HG03439 (cell line): ENCODE measurements around the gene C9orf152.
"Not testable (repeated sequence)": the region's sequence is repeated elsewhere in the genome, so short reads cannot be mapped to it uniquely, and the experiment has no call there.

Experiments
- ATAC-seq: cut with Tn5 transposase; IDR thresholded peaks from one replicate; pipeline ENCODE4 v1.9.1; 2021; ENCODE audit warnings: mild to moderate bottlenecking, moderate library complexity; ENCODE audit not compliant: unreplicated experiment

The C9orf152 gene

DNA sequence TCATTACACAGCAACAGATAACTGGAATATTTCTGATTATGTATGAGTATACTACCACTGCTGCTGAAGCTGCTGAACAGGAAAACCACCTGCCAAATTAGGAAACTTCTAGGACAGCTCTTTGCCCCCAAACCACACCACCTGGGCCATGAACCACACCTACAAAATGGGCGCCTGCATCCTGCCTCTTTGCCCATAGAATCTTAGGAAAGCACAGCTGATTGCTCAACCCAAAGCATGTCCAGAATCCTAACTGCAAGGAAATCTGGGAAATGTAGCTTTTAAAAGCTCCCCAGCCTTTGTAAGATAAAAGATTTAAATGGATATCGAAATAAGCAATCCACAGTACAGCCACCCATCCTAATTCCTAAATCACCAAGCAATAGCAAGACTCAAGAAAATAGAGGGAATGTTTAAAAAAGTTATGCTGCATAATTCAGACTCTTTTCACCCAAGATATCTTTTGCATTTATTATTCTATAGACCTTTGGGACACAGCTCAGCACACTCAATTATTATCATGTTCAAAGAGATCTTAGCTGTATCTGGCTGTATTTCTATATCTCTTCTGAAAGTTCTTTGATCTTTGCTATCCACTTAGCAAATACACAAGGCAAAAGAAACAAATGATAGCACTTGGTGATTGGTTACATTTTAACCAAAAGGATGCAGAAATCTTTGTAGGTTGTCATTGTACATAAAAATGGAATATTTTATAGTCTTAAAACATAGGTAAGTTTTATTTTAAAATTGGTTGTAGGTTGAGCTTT, 6.8 kb upstream of the C9orf152 start:
- ATAC-seq = no peak

- no peak for ATAC-seq
Measured at GRCh38 chr9:110214090-110214489, 6.1 kb upstream of the C9orf152 start.

DNA sequence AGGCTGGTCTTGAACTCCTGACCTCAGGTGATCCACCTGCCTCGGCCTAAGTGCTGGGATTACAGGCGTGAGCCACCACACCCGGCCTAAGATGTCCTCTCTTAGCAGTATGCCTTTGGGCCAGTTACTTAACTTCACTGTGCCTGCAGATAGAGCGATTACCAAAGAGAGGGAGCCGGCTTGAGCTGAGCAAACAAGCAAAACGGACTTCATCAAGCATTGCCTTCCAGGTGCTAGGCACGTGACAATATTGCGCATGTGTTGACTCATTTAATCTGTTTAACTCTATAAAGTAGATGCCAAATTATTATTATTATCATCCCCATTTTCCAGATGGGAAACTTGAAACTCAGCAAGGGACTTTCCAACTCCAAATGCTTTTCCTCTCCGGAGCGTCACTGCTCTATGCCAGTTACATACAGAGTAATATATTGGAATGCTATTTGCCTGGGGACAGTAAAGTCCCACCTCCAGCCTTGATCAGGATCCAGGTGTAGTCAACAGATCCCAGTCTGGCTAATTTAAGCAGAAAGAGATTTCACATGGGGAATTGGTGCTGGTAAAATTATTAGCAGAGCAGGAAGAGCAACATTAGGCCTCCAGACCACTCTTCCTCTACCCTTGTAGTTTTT, 5.6 kb upstream of the C9orf152 start:
- ATAC-seq = no peak

DNA sequence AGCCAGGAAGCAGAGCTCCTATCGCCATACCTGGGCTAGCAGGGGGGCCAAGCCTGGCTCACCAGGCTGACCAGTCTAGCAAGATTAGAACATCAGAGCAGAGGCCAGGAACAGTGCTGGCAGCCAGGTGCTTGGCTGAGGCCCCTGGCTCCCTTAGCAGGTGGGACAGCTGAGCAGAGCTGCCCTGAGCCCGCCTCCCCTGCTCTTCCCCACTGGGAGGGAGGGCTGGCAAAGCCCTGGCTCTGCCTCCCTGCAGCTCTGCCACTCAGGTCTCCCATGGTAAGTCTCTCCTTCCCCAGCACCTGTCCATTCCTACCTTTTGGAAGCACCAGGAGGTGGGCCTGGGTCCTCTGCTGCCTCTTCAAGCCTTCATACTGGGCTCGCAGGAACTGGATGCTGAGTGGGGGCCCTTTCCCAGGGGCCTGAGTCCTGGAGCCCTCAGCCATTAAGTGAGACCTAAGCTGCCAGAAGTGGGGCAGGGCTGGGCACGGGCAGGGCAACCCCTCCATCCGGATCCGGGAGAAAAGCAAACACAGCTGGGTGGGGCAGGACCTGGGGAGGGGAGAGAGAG, 803 bp downstream of the C9orf152 start:
- ATAC-seq = no peak

DNA sequence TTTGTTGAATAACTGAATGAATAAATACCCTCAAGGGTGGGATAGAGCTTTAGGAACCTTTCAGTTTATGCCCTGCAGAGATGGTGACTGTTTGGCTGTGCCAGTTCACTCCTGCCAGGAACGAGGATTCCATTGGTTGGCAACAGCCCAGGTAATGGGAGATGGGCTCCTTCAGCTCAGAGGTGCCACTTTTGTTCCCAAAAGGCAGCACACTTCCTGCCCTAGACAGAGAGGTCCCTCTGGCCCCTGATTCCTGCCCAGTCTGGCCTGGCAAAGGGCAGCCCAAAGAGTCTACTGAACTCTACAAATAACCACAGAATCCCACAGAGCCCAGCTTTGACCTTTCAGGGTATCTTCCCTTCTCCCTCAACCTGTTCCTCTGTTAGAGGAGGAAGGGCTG, 1.6 kb downstream of the C9orf152 start:
- ATAC-seq = no peak

DNA sequence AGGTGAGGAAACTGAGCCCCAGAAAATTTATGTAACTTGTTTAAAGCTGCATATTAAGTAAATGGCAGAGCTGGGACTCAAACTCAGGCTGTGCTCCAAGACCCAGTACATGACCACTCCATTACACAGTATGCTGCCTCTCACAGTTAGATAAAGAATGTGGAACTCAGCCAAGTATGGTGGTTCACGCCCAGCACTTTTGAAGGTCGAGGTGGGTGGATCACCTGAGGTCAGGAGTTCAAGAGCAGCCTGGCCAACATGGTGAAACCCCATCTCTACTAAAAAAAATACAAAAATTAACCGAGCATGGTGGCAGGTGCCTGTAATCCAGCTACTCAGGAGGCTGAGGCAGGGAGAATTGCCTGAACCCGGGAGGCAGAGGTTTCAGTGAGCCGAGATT, 2.3 kb downstream of the C9orf152 start:
- ATAC-seq = not testable (repeated sequence)

DNA sequence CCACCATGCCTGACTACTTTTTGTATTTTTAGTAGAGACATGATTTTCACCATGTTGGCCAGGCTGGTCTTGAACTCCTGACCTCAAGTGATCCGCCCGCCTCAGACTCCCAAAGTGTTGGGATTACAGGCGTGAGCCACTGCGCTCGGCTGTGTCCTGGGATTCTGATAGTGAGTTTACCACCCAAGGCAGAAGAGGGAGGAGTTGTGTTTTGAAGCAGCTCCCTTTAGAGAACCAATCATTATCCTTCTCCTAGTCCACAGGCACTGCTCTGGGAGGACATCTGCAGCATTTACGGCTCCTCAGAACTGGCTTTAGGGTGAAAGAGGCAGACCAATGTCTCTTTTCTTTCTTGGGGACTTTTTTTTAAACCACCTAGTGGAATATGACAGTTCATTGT, 5.7 kb downstream of the C9orf152 start:
- ATAC-seq = no peak

DNA sequence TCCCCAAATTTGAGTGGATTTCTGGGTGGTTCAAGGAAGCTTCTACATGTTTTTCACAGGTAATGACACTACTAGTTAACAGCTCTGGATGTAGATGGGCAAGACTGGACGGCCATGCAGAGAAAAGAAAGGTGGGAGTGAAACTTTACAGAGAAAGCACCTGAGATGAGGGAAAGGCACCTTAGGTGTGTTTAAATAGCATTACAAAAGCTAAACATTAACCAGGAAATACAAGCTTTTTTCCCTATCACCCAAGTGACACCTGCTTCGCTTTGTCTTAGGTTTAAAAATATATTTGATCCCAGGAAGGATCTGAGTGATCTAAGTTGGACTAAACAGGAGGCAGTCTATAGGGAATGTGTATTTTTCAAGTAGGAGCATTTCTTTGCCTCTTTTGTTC, 8.3 kb downstream of the C9orf152 start:
- no peak for ATAC-seq

GRCh38 chr9:110198357-110198756, 9.6 kb downstream of the C9orf152 start:
- ATAC-seq = no peak

GRCh38 chr9:110197330-110198187, 10.4 kb downstream of the C9orf152 start:
- no peak for ATAC-seq

DNA sequence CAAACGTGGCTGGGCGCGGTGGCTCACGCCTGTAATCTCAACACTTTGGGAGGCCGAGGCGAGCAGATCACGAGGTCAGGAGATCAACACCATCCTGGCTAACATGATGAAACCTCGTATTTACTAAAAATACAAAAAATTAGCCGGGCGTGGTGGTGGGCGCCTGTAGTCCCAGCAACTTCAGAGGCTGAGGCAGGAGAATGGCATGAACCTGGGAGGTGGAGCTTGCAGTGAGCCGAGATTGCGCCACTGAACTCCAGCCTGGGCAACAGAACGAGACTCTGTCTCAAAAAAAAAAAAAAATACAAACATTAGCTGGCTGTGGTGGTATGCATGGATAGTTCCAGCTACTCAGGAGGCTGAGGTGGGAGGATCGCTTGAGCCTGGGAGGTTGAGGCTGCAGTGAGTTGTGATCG, 11.9 kb downstream of the C9orf152 start:
- not testable (repeated sequence) for ATAC-seq

DNA sequence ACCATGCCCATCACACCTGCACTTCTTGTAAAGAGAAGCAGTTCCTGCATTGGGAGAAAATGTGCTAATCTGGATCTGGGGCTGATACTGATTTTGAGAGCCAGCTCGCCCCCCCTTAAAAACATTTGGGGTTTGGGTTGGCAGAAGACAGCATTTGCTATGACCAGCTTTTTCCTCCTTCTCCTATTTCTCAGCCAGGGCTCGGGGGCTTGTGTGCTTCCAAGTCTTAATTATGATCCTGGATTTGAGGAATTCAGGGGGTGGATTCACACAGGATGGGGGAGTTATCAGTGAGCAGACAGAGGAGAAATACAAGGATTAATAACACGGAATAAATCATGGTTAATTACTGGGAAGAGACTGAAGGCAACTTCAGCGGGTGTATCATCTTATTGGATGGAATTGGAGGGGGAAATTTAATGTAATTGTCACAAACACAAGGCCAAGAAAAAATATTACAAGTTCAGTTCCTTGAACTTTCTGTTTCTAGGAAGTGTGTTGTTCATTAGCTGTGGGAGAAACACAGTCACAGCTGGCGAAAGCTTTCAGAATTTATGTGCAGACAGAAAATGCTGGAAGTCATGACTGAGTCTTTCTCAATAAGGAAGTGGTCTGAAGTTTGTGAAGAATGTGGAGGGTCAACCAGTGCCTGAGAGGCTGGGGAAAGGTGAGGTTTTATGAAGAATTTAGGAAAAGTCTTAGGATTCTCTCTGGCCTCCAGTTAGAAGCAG, 15.3 kb downstream of the C9orf152 start:
- ATAC-seq = no peak

GRCh38 chr9:110191615-110192014, 16.3 kb downstream of the C9orf152 start:
- ATAC-seq = no peak

DNA sequence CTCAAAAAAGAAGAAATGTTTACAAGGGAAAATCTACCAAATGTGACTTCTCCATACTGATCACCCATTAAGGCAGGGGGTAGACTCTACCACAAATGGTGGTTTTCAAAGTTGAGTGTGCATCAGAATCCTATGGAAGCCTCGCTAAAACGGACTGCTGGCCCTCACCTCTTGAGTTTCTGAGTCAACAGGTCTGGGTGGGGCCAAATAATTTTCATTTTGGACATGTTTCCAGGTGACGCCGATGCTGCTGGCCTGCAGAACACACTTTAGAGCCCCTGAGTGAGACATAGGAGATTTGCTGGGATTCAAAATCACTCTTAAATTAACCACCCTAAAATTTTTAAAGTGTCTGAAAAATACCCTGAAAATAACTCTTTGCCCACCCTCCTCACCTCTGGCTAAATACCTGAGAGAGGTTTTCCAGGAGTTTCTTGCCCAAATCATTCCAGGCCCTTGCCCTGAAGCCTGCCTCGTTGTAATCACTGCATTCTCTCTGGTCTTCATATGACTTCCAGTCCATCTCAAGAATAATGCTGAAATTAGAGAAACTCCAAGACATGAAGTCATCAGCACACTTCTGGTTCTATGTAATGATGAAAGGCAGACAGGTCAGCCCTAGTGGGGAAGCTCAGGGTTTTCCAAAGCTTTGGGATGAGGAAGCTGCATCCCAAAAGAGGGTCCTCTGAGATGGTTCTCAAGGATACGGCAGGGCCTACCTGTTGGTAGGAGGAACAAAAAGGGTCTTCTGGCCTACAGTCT, 18.2 kb downstream of the C9orf152 start:
- ATAC-seq = no peak

DNA sequence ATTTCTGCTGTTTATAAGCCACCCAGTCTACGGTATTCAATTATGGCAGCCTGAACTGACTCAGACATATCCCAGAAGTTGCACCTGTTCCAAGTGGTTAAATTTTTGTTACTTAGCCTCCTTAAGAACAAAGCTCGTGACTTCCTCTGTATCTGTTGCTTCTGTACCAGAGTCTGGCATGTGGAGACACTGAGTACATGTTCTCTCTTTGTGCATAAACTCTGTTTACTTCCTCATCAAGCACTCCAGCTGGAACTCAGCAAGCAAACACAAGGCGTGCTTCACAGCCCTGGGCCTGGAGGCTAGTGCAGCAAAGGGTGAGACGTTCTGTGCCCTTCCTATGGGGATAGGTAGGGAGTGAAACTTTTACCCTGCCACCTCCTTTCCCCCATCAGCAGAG, 19.0 kb downstream of the C9orf152 start:
- no peak for ATAC-seq

DNA sequence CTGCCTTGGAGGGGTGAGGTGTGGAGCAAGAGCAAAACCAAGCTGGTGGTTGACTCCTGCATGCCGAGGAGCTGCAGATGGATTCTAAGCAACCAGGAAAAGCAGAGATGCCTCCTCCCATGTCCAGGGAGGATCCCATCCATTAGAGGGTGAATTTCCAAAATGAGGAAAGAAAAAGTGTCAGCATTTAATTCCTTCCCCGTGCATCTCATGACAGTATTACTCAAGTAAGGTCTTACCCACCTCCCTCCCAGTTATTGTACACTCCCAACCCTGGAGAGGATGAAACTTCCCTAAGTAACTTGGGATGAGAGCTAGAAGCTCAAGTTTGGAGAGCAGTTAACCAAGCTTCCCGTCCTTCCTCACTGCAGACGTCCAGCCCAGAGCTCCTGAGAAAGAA, 19.9 kb downstream of the C9orf152 start:
- ATAC-seq = no peak

- no peak for ATAC-seq
Measured at GRCh38 chr9:110187126-110187525, 20.8 kb downstream of the C9orf152 start.

DNA sequence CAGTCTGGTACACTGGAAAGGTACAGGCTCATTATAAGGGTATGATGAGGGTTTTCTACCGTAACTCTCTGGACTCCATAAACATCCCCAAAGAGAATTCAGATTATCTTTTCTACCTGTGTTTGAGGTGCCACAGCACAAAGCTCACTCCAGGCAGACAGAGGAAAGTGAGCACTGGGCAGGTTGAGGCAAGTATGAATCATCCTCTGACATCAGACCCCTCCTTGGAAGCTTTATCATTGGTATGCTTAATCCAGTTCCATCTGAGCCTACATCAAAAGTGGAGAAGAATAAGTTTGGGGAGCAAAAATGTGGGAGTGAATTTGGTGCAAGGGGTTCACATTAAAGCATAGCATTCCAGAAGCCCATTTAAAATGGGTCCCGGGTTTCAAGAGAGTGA, 21.7 kb downstream of the C9orf152 start:
- no peak for ATAC-seq

- ATAC-seq = no peak
Measured at GRCh38 chr9:110185806-110186205, 22.2 kb downstream of the C9orf152 start.
